HG03575 (cell line): ENCODE measurements around the gene ITFG1.
"Not testable (repeated sequence)": the region's sequence is repeated elsewhere in the genome, so short reads cannot be mapped to it uniquely, and the experiment has no call there.

ENCODE experiments used
- ATAC-seq: cut with Tn5 transposase; IDR thresholded peaks from one replicate; pipeline ENCODE4 v1.9.1; 2021; ENCODE audit not compliant: unreplicated experiment, insufficient number of reproducible peaks, low FRiP score; ENCODE audit errors: extremely low read depth

ITFG1 gene

DNA sequence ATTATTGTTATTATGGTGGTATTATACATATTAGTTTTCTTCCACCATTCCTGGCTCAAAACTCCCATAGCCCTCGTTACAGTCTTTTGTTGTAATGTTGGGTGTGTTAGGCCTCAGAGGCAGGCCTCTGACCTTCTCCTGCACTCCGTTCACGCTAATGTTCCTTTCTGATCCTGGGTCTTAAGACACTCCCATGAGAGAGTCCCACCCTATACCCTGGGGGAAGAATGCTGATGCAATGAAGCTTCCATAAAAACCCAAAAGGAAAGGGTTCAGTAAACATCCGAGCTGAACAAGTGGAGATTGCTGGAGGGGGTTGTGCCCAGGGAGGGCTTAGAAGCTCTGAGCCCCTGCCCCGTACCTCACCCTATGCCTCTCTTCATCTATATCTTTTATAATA, 175.9 kb downstream of the ITFG1 start:
- ATAC-seq: no peak

DNA sequence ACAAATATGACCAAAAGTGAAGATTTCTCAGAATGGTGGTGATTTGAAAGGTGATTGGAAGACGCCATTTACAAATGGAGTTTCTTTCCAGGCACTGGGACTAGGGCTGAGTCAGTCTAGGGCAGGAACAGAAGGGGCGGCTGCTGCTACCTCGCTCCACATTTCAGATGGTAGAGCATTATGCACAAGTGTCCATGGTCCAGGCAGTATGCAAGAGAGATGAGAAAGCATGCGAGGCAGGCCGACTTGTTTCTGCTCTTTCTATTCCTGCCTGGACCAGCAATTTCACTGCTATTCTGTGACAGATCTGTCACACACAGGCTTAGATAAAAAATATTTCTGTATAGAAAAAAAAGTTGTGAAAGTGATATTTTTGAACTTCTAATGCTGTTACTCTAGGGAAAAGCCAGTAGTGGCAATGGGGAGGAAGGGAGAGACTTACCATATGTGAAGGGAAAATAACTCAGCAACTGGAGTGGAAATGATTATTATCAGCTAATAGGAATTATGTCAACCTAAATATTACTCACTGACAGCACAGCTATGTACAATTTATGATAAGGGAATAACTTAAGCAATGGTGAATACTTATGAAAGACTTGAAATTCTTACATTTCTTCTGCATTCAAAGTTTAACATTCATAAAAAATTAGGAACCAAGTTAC, 182.4 kb downstream of the ITFG1 start:
- ATAC-seq: no peak

- no peak for ATAC-seq
Observed at GRCh38 chr16:47276522-47276921, 184.3 kb downstream of the ITFG1 start.

GRCh38 chr16:47262938-47263337, 197.9 kb downstream of the ITFG1 start:
- ATAC-seq: no peak

DNA sequence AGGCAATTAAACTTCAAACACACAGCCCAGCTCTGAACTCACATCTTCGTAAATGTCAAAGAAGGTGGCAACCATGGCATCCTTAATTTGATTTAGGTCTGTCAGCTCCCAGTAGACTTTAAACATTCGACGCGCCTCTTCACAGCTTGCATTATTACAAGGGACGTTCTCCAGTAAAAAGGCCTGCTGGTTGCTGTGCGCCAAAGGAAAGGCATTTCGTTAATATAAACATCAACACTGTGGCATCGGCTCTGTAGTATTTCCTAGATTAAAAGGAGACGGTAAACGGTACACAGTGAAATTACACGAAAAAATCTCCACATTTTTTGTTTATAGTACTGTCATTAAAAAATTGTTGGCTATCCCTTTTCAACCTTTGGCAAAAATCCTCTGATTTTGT, 200.4 kb downstream of the ITFG1 start:
- no peak for ATAC-seq

DNA sequence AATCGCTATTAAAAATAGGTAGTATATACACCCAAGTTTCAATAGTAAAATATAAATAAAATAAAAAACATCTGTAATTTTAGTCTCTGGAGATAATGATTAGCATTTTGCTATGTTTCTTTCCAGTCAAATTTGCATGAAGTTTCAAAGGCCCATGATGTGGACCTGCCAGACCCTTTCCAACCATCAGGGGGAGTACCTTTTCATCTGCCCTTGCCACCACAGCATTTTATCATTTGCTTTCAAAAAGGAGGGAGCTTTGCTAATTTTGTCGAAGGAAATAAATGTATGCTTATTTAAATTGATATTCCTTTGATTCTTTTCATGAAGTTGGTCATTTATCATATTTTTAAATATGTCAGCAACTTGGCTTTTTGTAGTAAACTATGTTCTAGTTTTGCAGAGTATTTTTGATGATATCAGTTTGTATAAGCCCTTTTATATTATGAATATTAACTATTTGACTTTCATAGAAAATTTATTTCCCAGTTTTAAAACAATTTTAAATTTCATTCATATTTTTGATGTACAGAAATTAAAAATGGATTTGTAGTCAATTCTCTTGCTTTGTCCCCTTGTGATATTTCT, 201.9 kb downstream of the ITFG1 start:
- ATAC-seq: no peak

DNA sequence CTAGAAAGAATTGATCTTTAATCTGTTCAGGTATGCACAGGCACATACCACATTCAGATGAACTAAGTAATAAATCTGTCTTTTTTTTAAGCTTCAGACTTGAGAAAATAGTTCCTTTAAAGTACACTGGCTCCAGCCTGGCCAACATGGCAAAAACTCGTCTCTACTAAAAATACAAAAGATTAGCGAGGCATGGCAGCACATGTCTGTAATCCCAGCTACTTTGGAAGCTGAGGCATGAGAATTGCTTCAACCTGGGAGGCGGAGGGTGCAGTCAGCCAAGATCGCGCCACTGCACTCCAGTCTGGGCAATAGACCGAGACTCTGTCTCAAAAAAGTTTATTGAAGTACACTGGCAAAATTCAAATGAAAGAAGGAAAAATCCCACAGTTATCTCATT, 206.1 kb downstream of the ITFG1 start:
- no peak for ATAC-seq

DNA sequence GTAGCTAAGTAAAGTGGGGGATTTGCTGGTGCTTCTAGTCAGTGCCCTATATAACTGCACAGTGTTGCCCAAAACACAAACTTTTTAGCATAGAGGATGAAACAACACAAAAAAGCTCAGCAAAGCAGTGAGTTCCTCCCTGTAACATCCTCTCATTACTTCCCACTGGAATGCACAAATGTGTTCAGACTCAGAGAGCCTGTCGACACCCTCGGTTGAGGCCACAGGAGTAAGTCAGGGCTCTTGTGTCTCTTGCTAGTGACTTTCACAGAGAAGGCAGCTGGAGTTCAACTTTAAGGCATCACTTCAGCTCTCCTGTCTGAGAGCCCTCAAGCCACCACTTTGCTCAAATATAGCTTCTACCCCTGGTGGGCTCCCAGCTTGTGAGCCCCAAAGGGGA, 209.9 kb downstream of the ITFG1 start:
- ATAC-seq: no peak

DNA sequence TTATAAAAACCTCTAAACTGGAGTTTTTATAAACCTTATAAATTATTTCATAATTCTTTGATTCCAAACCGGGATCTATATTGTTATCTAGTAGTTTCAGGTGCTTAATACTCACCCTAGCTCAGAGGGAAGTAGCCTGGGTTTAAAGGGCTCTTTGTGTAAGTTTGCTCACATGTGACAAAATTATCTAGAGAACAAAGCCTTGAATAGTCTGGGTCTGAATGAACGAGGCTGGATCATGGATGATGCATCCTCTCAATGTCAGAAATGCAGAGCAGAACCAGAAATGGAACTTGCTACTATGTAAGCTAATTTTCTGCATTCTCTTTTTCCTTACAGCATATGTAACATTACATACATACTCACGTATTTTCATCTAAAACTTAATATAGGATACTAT, 213.2 kb downstream of the ITFG1 start:
- ATAC-seq: no peak

DNA sequence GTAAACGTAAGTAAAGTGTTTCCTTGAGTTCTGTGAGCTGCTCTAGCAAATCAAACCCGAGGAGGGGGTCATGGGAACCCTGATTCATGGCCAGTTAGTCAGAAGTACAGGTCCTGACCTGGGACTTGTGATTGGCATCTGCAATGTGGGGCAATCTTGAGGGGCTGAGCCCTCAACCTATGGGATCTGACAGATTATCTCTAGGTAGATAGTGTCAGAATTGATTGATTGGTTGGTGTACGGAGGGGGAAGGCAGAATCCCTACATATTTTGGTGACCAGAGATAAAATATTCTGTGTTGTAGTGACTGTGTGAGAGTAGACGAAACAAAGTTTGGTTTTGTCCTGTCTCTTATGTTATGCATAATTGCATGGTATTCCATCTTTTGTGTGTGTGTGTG, 216.7 kb downstream of the ITFG1 start:
- no peak for ATAC-seq

DNA sequence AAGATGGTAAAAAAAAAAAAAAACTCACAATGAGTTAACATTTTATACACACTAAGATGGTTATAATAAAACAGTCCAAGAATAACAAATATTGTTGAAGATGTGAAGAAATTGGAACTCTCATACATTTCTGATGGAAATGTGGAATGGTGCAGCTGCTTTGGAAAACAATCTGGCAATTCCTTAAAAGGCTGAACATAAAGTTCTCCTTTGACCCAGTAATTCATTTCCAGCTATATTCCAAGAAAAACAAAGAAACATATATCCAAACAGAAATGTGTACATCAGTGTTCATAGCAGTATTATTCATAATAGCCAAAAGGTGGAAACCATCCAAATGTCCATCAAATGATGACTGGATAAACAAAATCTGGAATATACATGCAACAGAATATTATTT, 219.8 kb downstream of the ITFG1 start:
- no peak for ATAC-seq

GRCh38 chr16:47236716-47237115, 224.1 kb downstream of the ITFG1 start:
- no peak for ATAC-seq

- ATAC-seq: no peak
Observed at GRCh38 chr16:47230296-47230695, 230.6 kb downstream of the ITFG1 start.

GRCh38 chr16:47229053-47230050, 231.5 kb downstream of the ITFG1 start:
- ATAC-seq: no peak

DNA sequence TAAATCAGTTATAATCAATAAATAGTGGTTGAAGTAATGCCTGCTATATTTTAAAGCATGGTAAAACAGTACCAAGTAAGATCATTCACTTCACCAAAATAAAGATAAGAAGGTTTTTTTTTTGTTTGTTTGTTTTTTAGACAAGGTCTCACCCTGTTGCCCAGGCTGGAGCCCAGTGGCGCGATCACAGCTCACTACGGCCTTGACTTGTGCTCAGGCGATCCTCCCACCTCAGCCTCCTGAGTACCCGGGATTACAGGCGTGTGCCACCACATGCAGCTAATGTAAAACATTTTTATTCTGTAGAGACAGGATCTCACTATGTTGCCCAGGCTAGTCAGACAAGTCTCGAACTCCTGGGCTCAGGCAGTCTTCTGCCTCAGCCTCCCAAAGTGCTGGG, 232.6 kb downstream of the ITFG1 start:
- ATAC-seq: no peak

GRCh38 chr16:47213761-47214440, 247.0 kb downstream of the ITFG1 start:
- no peak for ATAC-seq

- no peak for ATAC-seq
Observed at GRCh38 chr16:47211218-47211617, 249.6 kb downstream of the ITFG1 start.

DNA sequence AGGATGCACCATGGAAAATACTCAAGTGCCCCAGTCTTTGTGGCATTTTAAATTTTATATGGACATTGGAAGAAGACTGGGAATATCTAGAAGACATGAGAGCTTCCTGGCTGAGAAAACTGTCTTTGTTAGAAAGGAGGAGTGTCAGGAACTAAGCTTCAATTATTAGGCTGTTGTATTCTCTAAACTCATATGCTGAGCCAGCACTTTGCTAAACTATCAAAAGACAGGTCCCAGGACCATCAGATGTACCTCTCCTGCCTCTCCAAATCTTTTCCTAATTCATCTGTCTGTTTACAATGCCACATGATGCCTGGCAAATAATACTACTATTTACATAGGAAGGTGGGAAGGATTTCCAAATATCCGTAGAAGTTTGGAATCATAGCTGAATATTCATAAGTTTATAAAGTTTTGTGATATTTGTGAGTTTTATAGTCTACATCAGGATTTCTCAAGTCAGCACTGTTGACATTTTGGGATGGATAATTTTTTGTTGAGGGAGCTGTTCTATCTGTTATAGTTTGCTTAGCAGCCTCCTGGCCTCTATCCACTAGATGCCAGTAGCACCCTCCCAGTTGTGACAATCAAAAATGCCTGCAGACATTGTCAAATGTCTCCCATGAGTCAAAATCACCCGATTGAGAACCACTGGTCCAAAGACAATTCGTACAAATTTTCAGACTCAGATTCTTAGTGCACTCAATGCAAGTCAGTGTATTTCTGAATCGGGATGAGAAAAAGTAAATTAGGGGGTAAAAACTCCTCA, 255.9 kb downstream of the ITFG1 start:
- ATAC-seq: no peak

DNA sequence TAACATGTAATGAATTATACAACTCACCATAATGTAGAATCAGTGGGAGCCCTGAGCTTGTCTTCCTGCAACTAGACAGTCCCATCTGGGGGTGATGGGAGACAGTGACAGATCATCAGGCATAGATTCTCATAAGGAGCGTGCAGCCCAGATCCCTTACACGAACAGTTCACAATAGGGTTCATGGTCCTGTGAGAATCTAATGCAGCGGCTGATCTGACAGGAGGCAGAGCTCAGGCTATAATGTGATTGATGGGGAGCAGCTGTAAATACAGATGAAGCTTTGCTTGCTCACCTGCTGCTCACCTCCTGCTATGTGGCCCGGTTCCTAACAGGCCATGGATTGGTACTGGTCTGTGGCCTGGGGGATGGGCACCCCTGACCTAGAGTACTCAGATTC, 257.4 kb downstream of the ITFG1 start:
- not testable (repeated sequence) for ATAC-seq
